A549 (cell line): Measurements from ENCODE around the gene MPDU1. TPM values are rescaled to one million over a fixed set of nuclear protein-coding genes. Genes with fewer than 3 reads are reported as not detected.
"Not testable (repeated sequence)": the region's sequence is repeated elsewhere in the genome, so short reads cannot be mapped to it uniquely, and the experiment has no call there.

Source experiments
- ATAC-seq, 2 experiments: fragments of 200-7000 bp in 1 of 2; fragments of >200 bp in 1 of 2; cut with Nextera tagmentation in 1 of 2; cut with Tn5 transposase in 1 of 2; 3 replicates each; pipeline versions ENCODE4 v1.8.0 to v1.9.1; 2018 to 2020; ENCODE audit warnings: mild to moderate bottlenecking in 1 of 2, moderate library complexity in 1 of 2
- CTCF ChIA-PET: fragments of 300-600 bp; sonication (Branson Sonifier 250); formaldehyde crosslinking; extraction: SDS; loops from one replicate; lab custom pipeline; 2021; ENCODE audit warnings: antibody characterized with exemption, inconsistent platforms; lab: Yijun Ruan, JAX
- POLR2A ChIA-PET: fragments of 350-600 bp; formaldehyde crosslinking; extraction: SDS; loops from one replicate; lab custom pipeline; 2021; ENCODE audit warnings: antibody characterized with exemption, inconsistent platforms; lab: Yijun Ruan, JAX
- DNase-seq, 2 experiments: peaks; one replicate each; pipeline versions ENCODE4 v3.0.0 to v3.0.0-alpha.2; 2011 to 2016; ENCODE audit warnings: low read depth in 1 of 2, low spot score in 1 of 2
- FAIRE-seq: peaks from 2 replicates; lab custom pipeline; 2011; peaks lifted over from hg19 to GRCh38; lab: Jason Lieb, UNC
- H3K27ac ChIP-seq, 2 experiments: fragments of >200 bp; sonication (Bioruptor Twin); formaldehyde crosslinking; 3 replicates each; pipeline ENCODE4 v1.5.1; 2016 to 2017
- H3K4me1 ChIP-seq: fragments of >200 bp; sonication (Bioruptor Twin); formaldehyde crosslinking; 3 replicates; pipeline ENCODE4 v1.6.1; 2016
- H3K4me2 ChIP-seq: fragments of >200 bp; sonication (Bioruptor Twin); formaldehyde crosslinking; 3 replicates; pipeline ENCODE4 v1.6.1; 2016
- H3K4me3 ChIP-seq: fragments of >200 bp; sonication (Bioruptor Twin); formaldehyde crosslinking; 3 replicates; pipeline ENCODE4 v1.5.1; 2016
- H3K9me3 ChIP-seq: fragments of >200 bp; sonication (Bioruptor Twin); formaldehyde crosslinking; 3 replicates; pipeline ENCODE4 v1.6.1; 2016
- CHD2 ChIP-seq: fragments of 150-350 bp; IDR thresholded peaks from 2 replicates; pipeline ENCODE4 v1.6.1; 2014; ENCODE audit warnings: low read length; ENCODE audit not compliant: partially characterized antibody
- CHD4 ChIP-seq: fragments of 200-600 bp; sonication (generic); IDR thresholded peaks from 2 replicates; pipeline ENCODE4 v1.6.1; 2016; ENCODE audit warnings: antibody characterized with exemption, mild to moderate bottlenecking, borderline replicate concordance
- CTCF ChIP-seq: fragments of >200 bp; sonication (Bioruptor Twin); formaldehyde crosslinking; IDR thresholded peaks from 3 replicates; pipeline ENCODE4 v1.5.1; 2016
- ELK1 ChIP-seq: fragments of 150-350 bp; IDR thresholded peaks from 2 replicates; pipeline ENCODE4 v1.6.1; 2014; ENCODE audit warnings: low read depth, mild to moderate bottlenecking, low read length
- ESRRA ChIP-seq: fragments of 150-350 bp; IDR thresholded peaks from 2 replicates; pipeline ENCODE4 v1.6.1; 2014; ENCODE audit warnings: mild to moderate bottlenecking, low read length, borderline replicate concordance
- HDAC2 ChIP-seq: fragments of 200-600 bp; sonication (generic); IDR thresholded peaks from 2 replicates; pipeline ENCODE4 v1.6.1; 2016
- HMGXB4 ChIP-seq: fragments of 250-450 bp; sonication (Bioruptor Pico); IDR thresholded peaks from 2 replicates; pipeline ENCODE4 v1.5.0; 2021; ENCODE audit warnings: mild to moderate bottlenecking, moderate library complexity, borderline replicate concordance
- NR3C1 ChIP-seq: fragments of >200 bp; sonication (Bioruptor Twin); formaldehyde crosslinking; IDR thresholded peaks from 3 replicates; pipeline ENCODE4 v1.6.1; 2017
- POLR2AphosphoS2 ChIP-seq: conservative IDR thresholded peaks from 2 replicates; pipeline ENCODE4 v1.6.1; 2012; ENCODE audit warnings: low read length, improper control_type of control experiment, inconsistent platforms
- RCOR1 ChIP-seq: fragments of 150-350 bp; IDR thresholded peaks from 2 replicates; pipeline ENCODE4 v1.6.1; 2014; ENCODE audit warnings: antibody characterized with exemption, low read length, low read depth
- REST ChIP-seq: fragments of 200-600 bp; sonication (generic); IDR thresholded peaks from 2 replicates; pipeline ENCODE4 v1.6.1; 2016; ENCODE audit warnings: antibody characterized with exemption, mild to moderate bottlenecking, moderate library complexity
- SMC3 ChIP-seq: fragments of >200 bp; sonication (Bioruptor Twin); formaldehyde crosslinking; IDR thresholded peaks from 3 replicates; pipeline ENCODE4 v1.6.1; 2018; ENCODE audit warnings: inconsistent platforms
- SREBF2 ChIP-seq: fragments of 450-650 bp; IDR thresholded peaks from 2 replicates; pipeline ENCODE4 v1.6.1; 2014; ENCODE audit warnings: mild to moderate bottlenecking, moderate library complexity
- ZFP36 ChIP-seq: fragments of 450-650 bp; IDR thresholded peaks from 2 replicates; pipeline ENCODE4 v1.6.1; 2014; ENCODE audit warnings: borderline replicate concordance; ENCODE audit not compliant: partially characterized antibody
- ZSCAN20 ChIP-seq: fragments of 250-450 bp; sonication (Bioruptor Pico); IDR thresholded peaks from 2 replicates; pipeline ENCODE4 v1.8.0; 2022; ENCODE audit warnings: mild to moderate bottlenecking, moderate library complexity
- WGBS: methylation state at CpG from one replicate; pipeline ENCODE4 v1.1.6; 2017; ENCODE audit errors: missing lambda C conversion rate; 5-methylcytosine and 5-hydroxymethylcytosine counted together
- polyA plus RNA-seq, 4 experiments: library from polyadenylated mRNA; depleted of rRNA in 3 of 4; stranded (reverse); fragments of >200 nt; fragmentation: RNase III in 1 of 4; extraction: RNeasy Plus Mini Kit Qiagen cat#74134 plus additional on column Dnase treatment in 1 of 4; gene quantifications; 2 replicates in 3 of 4; 3 replicates in 1 of 4; pipeline ENCODE4 v1.2.3, GENCODE V29; 2011 to 2017
- TF ChIP-seq, protein P1 (sequence below): IDR thresholded peaks from 2 replicates; pipeline ENCODE4 v1.6.1; 2012

MPDU1 gene
- polyA plus RNA-seq, 2 of the 4 experiments (the other 2 are of a cell fraction) = 134 to 148 TPM

- Histone ChIP-seq H3K27ac (no peak overlapping the region), H3K4me3 (no peak overlapping the region), H3K9me3 (no peaks in the 10 kb centered on the region), H3K4me1 (peaks cover 10% of the 10 kb centered on the region; the same call in 2 of the 3 replicates), H3K4me2 (no peak overlapping the region)
- FAIRE-seq = no peak
- CTCF ChIA-PET = interaction anchor here (1.6 to 14.2 kb wide), 3 partner anchors 10 to 64 kb away, joined by 5 to 130 read pairs (median 19); partner anchors contain the start of genes SHBG, TP53 and WRAP53
- ATAC-seq = no peak
- no peak for TF ChIP-seq SMC3
- TF ChIP-seq SREBF2 = no peak
- no peak for TF ChIP-seq POLR2AphosphoS2
- no peak for TF ChIP-seq ELK1
- no peak for TF ChIP-seq HDAC2
- no peak for TF ChIP-seq CHD2
- no peak for TF ChIP-seq CHD4
- TF ChIP-seq, protein P1, sequence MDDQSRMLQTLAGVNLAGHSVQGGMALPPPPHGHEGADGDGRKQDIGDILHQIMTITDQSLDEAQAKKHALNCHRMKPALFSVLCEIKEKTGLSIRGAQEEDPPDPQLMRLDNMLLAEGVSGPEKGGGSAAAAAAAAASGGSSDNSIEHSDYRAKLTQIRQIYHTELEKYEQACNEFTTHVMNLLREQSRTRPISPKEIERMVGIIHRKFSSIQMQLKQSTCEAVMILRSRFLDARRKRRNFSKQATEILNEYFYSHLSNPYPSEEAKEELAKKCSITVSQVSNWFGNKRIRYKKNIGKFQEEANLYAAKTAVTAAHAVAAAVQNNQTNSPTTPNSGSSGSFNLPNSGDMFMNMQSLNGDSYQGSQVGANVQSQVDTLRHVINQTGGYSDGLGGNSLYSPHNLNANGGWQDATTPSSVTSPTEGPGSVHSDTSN = no peak
- TF ChIP-seq ZFP36 = no peak
- TF ChIP-seq ZSCAN20 = no peak
- TF ChIP-seq CTCF = no peak
- no peak for TF ChIP-seq NR3C1
- TF ChIP-seq REST = no peak
- TF ChIP-seq HMGXB4 (CRISPR knock-in tag) = no peak
- TF ChIP-seq RCOR1 = no peak
- TF ChIP-seq ESRRA = no peak
- POLR2A ChIA-PET = no interaction called here
- WGBS = 64% methylated on average over 5 of the region's 5 CpGs
- no peak for DNase-seq
Observed at GRCh38 chr17:7623661-7624060, 40.0 kb downstream of the MPDU1 start.

- peaks cover 10% of the 10 kb centered on the region; the same call in 2 of the 3 replicates for H3K4me1 ChIP-seq
- H3K4me2 ChIP-seq, DNase-seq, FAIRE-seq, POLR2A ChIA-PET, ATAC-seq, H3K9me3 ChIP-seq, H3K27ac ChIP-seq, H3K4me3 ChIP-seq: not testable (repeated sequence)
- 95% methylated on average over 16 of the region's 16 CpGs for WGBS
- CTCF ChIA-PET = interaction anchor here (0.7 to 14.2 kb wide), 5 partner anchors 8 to 102 kb away, joined by 3 to 130 read pairs (median 19); partner anchors contain the start of genes FXR2, SHBG, TP53 and WRAP53
Observed at GRCh38 chr17:7625749-7626148, 42.1 kb downstream of the MPDU1 start.
